ENCODE results near the gene RASL11A. TPM values are rescaled to one million over a fixed set of nuclear protein-coding genes. Genes with fewer than 3 reads are reported as not detected.
"Not testable (repeated sequence)": the region's sequence is repeated elsewhere in the genome, so short reads cannot be mapped to it uniquely, and the experiment has no call there.

Gene RASL11A
- total RNA-seq, 1 donor from 2014 or later, result 1.3 TPM

DNA sequence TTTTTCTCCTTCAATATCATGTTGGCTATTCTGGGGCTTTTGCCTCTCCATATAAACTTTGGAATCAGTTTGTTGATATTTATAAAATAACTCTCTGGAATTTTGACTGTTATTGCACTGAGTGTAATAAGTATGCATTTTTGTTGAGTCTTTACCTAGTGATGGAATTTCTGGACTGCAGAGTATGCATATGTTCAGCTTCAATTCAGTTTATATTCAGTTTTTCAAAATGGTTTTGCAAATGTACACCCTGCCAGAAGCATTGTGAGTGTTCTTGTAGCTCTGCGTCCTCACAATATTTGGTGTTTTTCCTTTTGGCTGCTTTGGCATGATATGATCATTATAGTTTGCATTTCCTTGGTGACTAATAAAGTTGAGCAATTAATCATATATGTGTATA, 43.1 kb downstream of the RASL11A start:
- no peaks in the 10 kb centered on the region for H3K9me3 Mint-ChIP-seq
- H3K4me1 Mint-ChIP-seq, result peaks cover 10% of the 10 kb centered on the region
- no peak overlapping the region for H3K27ac Mint-ChIP-seq (ENCODE audit: unreplicated experiment)
- no peak overlapping the region for H3K4me3 Mint-ChIP-seq
- DNase-seq (ENCODE audit: low read depth, low spot score), result no peak
- H3K36me3 Mint-ChIP-seq (ENCODE audit: low read depth), result no peaks in the 10 kb centered on the region
- H3K27me3 Mint-ChIP-seq (ENCODE audit: low read depth), result peaks cover 32% of the 10 kb centered on the region
- TF ChIP-seq, protein P1, sequence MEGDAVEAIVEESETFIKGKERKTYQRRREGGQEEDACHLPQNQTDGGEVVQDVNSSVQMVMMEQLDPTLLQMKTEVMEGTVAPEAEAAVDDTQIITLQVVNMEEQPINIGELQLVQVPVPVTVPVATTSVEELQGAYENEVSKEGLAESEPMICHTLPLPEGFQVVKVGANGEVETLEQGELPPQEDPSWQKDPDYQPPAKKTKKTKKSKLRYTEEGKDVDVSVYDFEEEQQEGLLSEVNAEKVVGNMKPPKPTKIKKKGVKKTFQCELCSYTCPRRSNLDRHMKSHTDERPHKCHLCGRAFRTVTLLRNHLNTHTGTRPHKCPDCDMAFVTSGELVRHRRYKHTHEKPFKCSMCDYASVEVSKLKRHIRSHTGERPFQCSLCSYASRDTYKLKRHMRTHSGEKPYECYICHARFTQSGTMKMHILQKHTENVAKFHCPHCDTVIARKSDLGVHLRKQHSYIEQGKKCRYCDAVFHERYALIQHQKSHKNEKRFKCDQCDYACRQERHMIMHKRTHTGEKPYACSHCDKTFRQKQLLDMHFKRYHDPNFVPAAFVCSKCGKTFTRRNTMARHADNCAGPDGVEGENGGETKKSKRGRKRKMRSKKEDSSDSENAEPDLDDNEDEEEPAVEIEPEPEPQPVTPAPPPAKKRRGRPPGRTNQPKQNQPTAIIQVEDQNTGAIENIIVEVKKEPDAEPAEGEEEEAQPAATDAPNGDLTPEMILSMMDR (conservative IDR thresholded peaks at IDR 0.05), result no peak

DNA sequence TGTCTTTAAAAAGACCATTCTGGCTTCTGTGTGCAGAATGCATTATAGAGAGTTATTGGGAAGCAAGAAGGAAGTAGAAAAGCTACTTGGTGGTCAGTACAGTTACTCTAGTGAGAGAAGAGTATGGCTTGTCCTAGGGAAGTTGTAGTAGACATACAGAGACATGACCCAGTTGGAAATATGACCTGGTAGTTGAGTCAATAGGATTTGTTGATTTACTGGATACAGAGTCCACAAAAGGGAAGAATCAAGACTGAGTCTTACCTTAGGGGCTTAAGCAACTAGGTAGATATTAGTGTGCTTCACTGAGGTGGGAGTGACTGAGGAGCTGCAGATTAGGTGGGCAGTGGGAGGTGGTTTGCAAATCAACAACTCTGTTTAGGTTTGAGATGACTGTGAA, 48.8 kb downstream of the RASL11A start:
- Mint-ChIP-seq H3K4me3 (no peak overlapping the region), H3K4me1 (no peaks in the 10 kb centered on the region), H3K27ac (ENCODE audit: unreplicated experiment) (no peak overlapping the region), H3K36me3 (ENCODE audit: low read depth) (no peaks in the 10 kb centered on the region), H3K27me3 (ENCODE audit: low read depth) (peaks cover 48% of the 10 kb centered on the region), H3K9me3 (no peaks in the 10 kb centered on the region)
- TF ChIP-seq, protein P1 (conservative IDR thresholded peaks at IDR 0.05), result no peak
- no peak for DNase-seq (ENCODE audit: low read depth, low spot score)

DNA sequence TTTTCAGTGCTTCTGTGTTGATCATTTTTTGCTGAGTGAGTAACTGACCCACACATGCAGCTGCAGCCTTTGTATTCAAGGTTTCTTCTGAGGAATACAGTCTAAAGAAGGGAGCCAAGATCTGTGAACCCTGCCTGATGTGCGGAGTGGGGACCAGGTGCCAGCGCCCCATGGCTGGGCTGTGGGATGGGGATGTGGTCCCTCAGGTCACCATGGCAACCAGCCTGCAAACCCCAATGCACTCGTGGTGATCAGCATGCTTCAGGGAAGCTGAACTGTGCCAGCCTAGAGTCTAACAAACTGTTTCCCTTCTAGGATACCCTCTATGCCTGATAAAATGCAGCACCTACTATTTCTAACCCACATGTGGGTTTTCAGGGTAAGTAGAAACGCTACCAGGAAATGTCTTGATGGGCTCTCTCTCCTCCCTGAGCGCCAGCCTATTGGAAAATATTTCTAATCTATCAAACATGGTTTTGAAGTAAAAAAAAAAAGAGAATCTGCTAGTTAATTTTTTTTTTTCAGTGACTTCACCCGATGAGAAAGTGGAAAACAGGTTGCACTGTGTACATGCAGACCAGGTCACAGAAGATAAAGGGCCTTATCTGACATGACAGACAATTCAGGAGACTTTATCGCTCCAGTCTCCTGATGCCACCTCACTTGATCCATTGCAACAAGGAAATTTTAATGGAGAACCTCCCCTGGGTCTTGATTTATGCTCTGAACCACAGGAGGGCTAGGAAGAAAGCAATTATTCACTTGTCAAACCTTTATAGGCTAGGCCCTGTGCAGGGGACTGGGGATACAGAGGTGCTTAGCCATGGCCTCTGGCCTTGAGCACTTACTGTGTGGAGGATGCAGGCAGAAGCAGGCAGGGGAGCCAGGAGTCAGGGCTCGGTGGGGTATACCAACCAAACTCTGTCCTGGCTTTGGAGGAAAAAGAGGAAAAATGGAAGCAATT, 51.1 kb downstream of the RASL11A start:
- H3K4me1 Mint-ChIP-seq, result no peaks in the 10 kb centered on the region
- H3K27me3 Mint-ChIP-seq (ENCODE audit: low read depth), result peaks cover 37% of the 10 kb centered on the region
- TF ChIP-seq, protein P1 (conservative IDR thresholded peaks at IDR 0.05), result no peak
- H3K4me3 Mint-ChIP-seq, result no peak overlapping the region
- H3K36me3 Mint-ChIP-seq (ENCODE audit: low read depth), result no peaks in the 10 kb centered on the region
- H3K27ac Mint-ChIP-seq (ENCODE audit: unreplicated experiment), result no peak overlapping the region
- no peak for DNase-seq (ENCODE audit: low read depth, low spot score)
- H3K9me3 Mint-ChIP-seq, result no peaks in the 10 kb centered on the region

DNA sequence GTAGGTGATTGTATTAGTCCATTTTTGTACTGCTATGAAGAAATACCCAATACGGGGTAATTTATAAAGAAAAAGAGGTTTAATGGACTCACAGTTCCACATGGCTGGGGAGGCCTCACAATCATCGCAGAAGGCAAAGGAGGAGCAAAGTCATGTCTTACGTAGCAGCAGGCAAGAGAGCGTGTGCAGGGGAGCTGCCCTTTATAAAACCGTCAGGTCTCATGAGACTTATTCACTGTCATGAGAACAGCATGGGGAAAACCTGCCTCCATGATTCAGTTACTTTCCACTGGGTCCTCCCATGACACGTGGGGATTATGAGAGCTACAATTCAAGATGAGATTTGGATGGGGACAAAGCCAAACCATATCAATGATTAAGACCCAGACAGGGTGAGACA, 51.8 kb downstream of the RASL11A start:
- not testable (repeated sequence) for H3K9me3 Mint-ChIP-seq; H3K27ac Mint-ChIP-seq (ENCODE audit: unreplicated experiment); H3K4me3 Mint-ChIP-seq; H3K4me1 Mint-ChIP-seq; H3K36me3 Mint-ChIP-seq (ENCODE audit: low read depth); DNase-seq (ENCODE audit: low read depth, low spot score)
- peaks cover 36% of the 10 kb centered on the region for H3K27me3 Mint-ChIP-seq (ENCODE audit: low read depth)

Other genes with a start within 250 kb of the RASL11A start
- 19.6 and 21.4 TPM in 2 replicates for gene USP12, start 99.0 kb upstream of the RASL11A start, total RNA-seq
- 1,080 and 1,081 TPM in 2 replicates for gene RPL21, start 19.3 kb upstream of the RASL11A start, total RNA-seq
- 113 and 116 TPM in 2 replicates for gene GTF3A, start 153.8 kb downstream of the RASL11A start, total RNA-seq
- 48.5 and 54.1 TPM in 2 replicates for gene MTIF3, start 179.7 kb downstream of the RASL11A start, total RNA-seq